ENCODE data around the gene CHMP1B.

Gene CHMP1B

DNA sequence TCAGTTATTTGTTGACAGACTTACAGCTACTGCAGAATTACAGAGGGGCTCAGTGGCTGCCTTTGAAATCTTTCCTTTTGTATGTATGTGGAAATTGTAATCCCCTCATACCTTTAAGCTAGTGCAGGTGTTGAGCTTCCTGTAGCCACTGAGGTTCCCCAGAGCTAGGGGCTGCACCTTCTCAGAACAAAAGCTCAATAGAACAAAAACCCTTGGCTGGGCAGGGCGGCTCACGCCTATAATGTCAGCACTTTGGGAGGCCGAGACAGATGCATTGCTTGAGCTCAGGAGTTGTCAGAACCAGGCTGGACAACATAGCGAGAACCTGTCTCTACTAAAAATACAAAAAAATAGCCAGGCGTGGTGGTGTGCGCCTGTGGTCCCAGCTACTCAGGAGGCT is 41.3 kb upstream of the CHMP1B start:
- in situ Hi-C loops (cut with MboI; ENCODE audit: low pct_unique_long_range_greater_than_20kb, low sequenced_read_pairs, unreplicated experiment) = no loop called here
- DNase-seq (ENCODE audit: low spot score) = no peak
- TF ChIP-seq, protein P1, sequence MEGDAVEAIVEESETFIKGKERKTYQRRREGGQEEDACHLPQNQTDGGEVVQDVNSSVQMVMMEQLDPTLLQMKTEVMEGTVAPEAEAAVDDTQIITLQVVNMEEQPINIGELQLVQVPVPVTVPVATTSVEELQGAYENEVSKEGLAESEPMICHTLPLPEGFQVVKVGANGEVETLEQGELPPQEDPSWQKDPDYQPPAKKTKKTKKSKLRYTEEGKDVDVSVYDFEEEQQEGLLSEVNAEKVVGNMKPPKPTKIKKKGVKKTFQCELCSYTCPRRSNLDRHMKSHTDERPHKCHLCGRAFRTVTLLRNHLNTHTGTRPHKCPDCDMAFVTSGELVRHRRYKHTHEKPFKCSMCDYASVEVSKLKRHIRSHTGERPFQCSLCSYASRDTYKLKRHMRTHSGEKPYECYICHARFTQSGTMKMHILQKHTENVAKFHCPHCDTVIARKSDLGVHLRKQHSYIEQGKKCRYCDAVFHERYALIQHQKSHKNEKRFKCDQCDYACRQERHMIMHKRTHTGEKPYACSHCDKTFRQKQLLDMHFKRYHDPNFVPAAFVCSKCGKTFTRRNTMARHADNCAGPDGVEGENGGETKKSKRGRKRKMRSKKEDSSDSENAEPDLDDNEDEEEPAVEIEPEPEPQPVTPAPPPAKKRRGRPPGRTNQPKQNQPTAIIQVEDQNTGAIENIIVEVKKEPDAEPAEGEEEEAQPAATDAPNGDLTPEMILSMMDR (IDR thresholded peaks at IDR 0.05; ENCODE audit: extremely low read depth, insufficient read depth, missing control alignments) = no peak

DNA sequence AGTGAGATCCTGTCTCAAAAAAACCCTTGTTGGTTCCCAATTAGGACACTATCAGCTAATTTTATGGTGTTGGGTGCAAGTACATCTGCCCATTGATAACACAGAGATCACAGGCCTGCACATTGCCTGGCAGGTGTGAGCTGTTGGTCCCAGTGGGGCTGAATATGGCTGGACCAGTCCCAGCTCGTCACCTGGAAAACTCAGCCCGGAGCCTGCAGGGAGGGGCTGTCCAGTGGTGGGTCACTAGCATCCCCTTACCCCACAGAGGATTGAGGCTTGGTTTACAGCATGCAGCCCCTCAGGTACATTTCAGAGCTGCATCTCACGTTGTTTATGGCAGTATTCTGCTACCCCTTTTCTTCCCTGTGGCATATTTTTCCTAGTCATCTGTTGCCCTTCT is 40.8 kb upstream of the CHMP1B start:
- TF ChIP-seq, protein P1 (IDR thresholded peaks at IDR 0.05; ENCODE audit: extremely low read depth, insufficient read depth, missing control alignments) = no peak
- in situ Hi-C loops (cut with MboI; ENCODE audit: low pct_unique_long_range_greater_than_20kb, low sequenced_read_pairs, unreplicated experiment) = no loop called here
- DNase-seq (ENCODE audit: low spot score) = no peak

DNA sequence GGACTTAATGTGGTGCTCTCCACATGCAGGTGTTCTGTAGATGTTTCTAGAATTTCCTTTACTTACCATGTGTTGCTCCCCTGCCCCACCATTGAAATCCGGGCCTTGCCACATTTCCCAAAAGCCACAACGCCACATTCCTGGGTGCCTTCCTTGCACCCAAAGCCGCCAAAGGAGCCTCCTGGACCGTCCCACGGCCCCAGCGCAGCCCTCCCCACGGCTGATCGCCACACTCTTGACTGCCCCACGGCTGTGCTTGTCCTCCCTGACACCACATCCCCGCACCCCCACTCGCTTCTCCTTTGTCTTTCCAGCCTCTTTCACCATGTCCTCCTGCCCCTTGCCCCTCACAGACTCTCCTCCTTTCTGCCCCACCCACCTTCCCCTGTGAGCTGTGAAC is 40.2 kb upstream of the CHMP1B start:
- TF ChIP-seq, protein P1 (IDR thresholded peaks at IDR 0.05; ENCODE audit: extremely low read depth, insufficient read depth, missing control alignments) = no peak
- DNase-seq (ENCODE audit: low spot score) = no peak
- in situ Hi-C loops (cut with MboI; ENCODE audit: low pct_unique_long_range_greater_than_20kb, low sequenced_read_pairs, unreplicated experiment) = no loop called here

- in situ Hi-C loops (cut with MboI; ENCODE audit: low pct_unique_long_range_greater_than_20kb, low sequenced_read_pairs, unreplicated experiment) = no loop called here
- DNase-seq (ENCODE audit: low spot score) = no peak
- TF ChIP-seq, protein P1 (IDR thresholded peaks at IDR 0.05; ENCODE audit: extremely low read depth, insufficient read depth, missing control alignments) = no peak
Observed at GRCh38 chr18:11817229-11817628, 34.0 kb upstream of the CHMP1B start.

GRCh38 chr18:11818486-11819203 is 32.6 kb upstream of the CHMP1B start:
- TF ChIP-seq, protein P1 (IDR thresholded peaks at IDR 0.05; ENCODE audit: extremely low read depth, insufficient read depth, missing control alignments) = no peak
- no peak for DNase-seq (ENCODE audit: low spot score)
- in situ Hi-C loops (cut with MboI; ENCODE audit: low pct_unique_long_range_greater_than_20kb, low sequenced_read_pairs, unreplicated experiment) = no loop called here

- TF ChIP-seq, protein P1 (IDR thresholded peaks at IDR 0.05; ENCODE audit: extremely low read depth, insufficient read depth, missing control alignments) = no peak
- in situ Hi-C loops (cut with MboI; ENCODE audit: low pct_unique_long_range_greater_than_20kb, low sequenced_read_pairs, unreplicated experiment) = no loop called here
- no peak for DNase-seq (ENCODE audit: low spot score)
Observed at GRCh38 chr18:11819938-11820337, 31.3 kb upstream of the CHMP1B start.

Measured in GM13977 (cell line).